Right atrium auricular region (tissue), 2 donors: ENCODE measurements around the gene FMO2. TPM values are rescaled to one million over a fixed set of nuclear protein-coding genes. Genes with fewer than 3 reads are reported as not detected.

Experiments used
- DNase-seq: peaks from one replicate; pipeline ENCODE4 v3.0.0-alpha.2; 2019; ENCODE audit warnings: low spot score
- H3K27ac ChIP-seq, 2 donors: fragments of 200-600 bp; sonication (generic); 1 replicate in 1 of 2; 2 replicates in 1 of 2; pipeline ENCODE4 v1.5.1; 2016 to 2019
- H3K27me3 ChIP-seq, 2 donors: fragments of 200-600 bp; sonication (generic); one replicate each; pipeline versions ENCODE4 v1.5.1 to v1.6.0; 2017 to 2019
- H3K36me3 ChIP-seq: fragments of 200-600 bp; sonication (generic); one replicate; pipeline ENCODE4 v1.5.1; 2016
- H3K4me1 ChIP-seq, 2 donors: fragments of 200-600 bp; sonication (generic); one replicate each; pipeline versions ENCODE4 v1.5.1 to v1.6.0; 2017 to 2019
- H3K4me3 ChIP-seq, 2 donors: fragments of 200-600 bp; sonication (generic); 1 replicate in 1 of 2; 2 replicates in 1 of 2; pipeline ENCODE4 v1.5.1; 2017 to 2019; ENCODE audit warnings: mild to moderate bottlenecking in 1 of 2, moderate library complexity in 1 of 2
- H3K9me3 ChIP-seq, 2 donors: fragments of 200-600 bp; sonication (generic); one replicate each; pipeline ENCODE4 v1.5.1; 2019
- CTCF ChIP-seq, 2 donors: fragments of 200-600 bp; sonication (generic); IDR thresholded peaks; one replicate each; pipeline ENCODE4 v1.5.1; 2019; ENCODE audit warnings: antibody characterized with exemption in 2 of 2
- total RNA-seq, 2 donors: library from RNA; depleted of rRNA; stranded (reverse); fragments of >200 nt; gene quantifications; one replicate each; pipeline ENCODE4 v1.1.0, GENCODE V29; 2016

Gene FMO2
- total RNA-seq, 2 donors from 2014 or later = 28.4 to 66.6 TPM

DNA sequence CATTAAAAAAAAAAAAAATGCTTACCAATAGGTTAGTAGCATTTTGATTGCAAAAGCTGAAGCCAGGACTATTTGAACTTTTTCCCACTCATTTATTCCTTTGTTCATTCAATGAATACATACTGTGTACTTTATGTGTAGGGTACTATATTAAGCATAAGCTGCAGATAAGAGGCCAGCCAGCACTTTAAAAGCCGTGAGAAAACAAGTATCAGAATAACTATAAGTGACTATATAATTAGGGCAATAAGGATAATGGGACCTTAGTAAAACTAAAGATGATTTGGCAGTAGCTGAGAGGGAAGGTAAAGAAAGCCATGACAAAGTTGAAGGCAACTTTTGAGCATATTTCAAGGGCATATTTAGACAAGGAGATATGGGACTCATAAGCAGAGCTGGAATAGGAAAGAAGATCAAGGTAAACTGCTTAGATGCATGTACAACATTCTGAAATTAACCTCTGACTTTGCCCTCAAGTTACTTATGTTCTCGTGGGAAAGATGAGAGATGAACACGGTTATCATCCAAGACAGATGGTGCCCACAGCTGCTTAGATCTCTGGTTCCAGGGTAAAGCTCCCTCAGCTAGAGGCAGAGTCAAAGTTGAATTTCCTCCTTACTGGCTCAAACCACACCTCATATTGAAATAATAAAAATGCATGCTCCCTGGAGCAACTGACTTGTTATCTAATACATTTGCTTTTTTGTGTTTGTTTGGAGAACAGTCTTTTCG is 44.0 kb upstream of the FMO2 start:
- Histone ChIP-seq H3K4me1 (peaks cover 0 to 60% of the 10 kb centered on the region in 2 donors), H3K4me3 (no peak overlapping the region), H3K9me3 (no peaks in the 10 kb centered on the region), H3K27me3 (no peaks in the 10 kb centered on the region), H3K27ac (peak overlapping the region; percentile 66 to 80), H3K36me3 (no peaks in the 10 kb centered on the region)
- TF ChIP-seq CTCF (IDR thresholded peaks at IDR 0.05) = no peak
- no peak for DNase-seq

DNA sequence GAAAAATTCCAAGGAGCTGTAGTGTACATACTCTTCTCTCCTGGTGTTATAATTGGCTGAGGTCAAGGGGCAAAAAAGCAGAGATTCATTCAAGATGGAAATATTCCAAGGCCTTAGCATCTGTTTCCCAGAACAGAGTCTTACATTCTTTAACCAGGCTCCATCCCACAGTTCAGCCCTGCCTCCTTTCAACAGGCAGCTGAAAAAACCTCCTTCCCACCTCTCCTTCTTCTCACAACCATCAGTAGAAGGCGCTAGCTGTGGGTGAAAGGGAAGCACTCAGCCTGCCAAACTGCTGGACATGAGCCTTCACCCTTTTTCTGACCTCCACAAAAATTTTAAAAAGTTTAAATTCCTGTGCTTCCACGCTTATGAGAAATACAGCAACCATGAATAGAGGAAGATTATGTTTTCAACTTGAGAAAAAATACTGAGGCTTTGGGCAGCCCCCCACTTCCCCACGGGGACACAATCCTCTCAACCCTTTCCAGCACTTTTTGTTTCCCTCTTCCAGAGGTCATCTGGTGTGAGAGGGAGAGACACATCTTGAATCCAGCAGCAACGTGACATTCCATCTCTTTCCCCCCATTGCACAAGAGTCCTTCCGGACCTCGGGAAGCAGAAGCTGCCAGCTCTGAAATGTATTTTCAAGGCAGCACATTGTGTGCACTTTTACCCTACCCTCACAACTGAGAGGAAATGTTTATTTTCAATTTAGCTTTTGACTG is 43.2 kb upstream of the FMO2 start:
- no peaks in the 10 kb centered on the region for H3K9me3 ChIP-seq
- H3K4me1 ChIP-seq = peaks cover 0 to 60% of the 10 kb centered on the region in 2 donors
- no peaks in the 10 kb centered on the region for H3K36me3 ChIP-seq
- H3K4me3 ChIP-seq = no peak overlapping the region
- peak overlapping the region; percentile 66 to 80 for H3K27ac ChIP-seq
- peak; percentile 75 for DNase-seq
- H3K27me3 ChIP-seq = no peaks in the 10 kb centered on the region
- peak in 1 of 2 donors; percentile 32 for TF ChIP-seq CTCF (IDR thresholded peaks at IDR 0.05)

DNA sequence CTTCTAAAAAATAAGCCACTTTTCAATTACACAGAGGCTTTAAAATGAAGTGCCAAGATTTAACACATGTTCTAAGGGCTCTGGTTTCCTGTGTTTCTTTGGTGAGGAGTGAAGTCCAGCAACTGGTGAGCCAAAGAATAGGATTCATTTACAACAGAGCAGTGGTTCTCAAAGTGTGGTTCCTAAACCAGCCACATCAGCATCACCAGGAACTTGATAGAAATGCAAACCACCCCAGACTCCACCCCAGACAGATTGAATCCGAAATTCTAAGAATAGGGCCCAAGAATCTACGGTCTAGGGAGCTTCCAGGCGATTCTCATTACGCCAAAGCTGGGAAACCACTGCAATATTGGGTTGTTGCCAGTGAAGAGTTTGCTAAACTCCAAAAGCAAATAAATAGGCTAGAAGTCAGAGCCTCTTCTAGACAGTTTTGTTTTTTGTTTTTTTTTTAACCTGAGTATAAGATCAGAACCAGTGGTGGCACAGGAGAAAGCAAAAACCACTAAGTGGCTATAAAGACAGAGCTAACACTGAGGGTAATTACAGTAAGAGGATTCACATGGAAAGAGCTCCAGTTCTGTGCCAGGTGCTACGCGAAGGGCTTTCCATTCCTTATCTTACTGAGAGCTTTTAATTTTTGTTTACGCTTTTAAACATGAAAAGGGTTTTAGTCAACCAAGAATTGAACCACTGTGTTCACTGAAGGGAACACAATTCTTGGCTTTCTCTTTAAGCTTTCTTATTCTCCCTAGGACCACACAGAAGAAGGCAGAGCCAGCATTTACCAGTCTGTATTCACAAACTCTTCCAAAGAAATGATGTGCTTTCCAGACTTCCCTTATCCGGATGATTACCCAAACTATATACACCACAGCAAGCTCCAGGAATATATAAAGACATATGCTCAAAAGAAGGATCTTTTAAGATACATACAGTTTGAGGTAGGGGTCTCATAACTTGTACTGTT is 42.4 kb upstream of the FMO2 start:
- H3K27ac ChIP-seq = peak overlapping the region; percentile 66 to 80
- H3K27me3 ChIP-seq = no peaks in the 10 kb centered on the region
- peak; percentile 66 for DNase-seq
- H3K4me1 ChIP-seq = peaks cover 0 to 60% of the 10 kb centered on the region in 2 donors
- H3K36me3 ChIP-seq = no peaks in the 10 kb centered on the region
- no peak for TF ChIP-seq CTCF (IDR thresholded peaks at IDR 0.05)
- no peaks in the 10 kb centered on the region for H3K9me3 ChIP-seq
- H3K4me3 ChIP-seq = peak overlapping the region in 1 of 2 donors; percentile 3

GRCh38 chr1:171150156-171150555 is 34.9 kb upstream of the FMO2 start:
- no peak for DNase-seq
- H3K36me3 ChIP-seq = no peaks in the 10 kb centered on the region
- no peaks in the 10 kb centered on the region for H3K27me3 ChIP-seq
- H3K9me3 ChIP-seq = no peaks in the 10 kb centered on the region
- no peak overlapping the region for H3K4me3 ChIP-seq
- TF ChIP-seq CTCF (IDR thresholded peaks at IDR 0.05) = no peak
- no peak overlapping the region for H3K27ac ChIP-seq
- no peaks in the 10 kb centered on the region for H3K4me1 ChIP-seq

- TF ChIP-seq CTCF (IDR thresholded peaks at IDR 0.05) = no peak
- Histone ChIP-seq H3K4me3 (no peak overlapping the region), H3K27ac (no peak overlapping the region), H3K4me1 (no peaks in the 10 kb centered on the region), H3K27me3 (no peaks in the 10 kb centered on the region), H3K9me3 (no peaks in the 10 kb centered on the region), H3K36me3 (no peaks in the 10 kb centered on the region)
- DNase-seq = no peak
Measured at GRCh38 chr1:171152549-171152948, 32.6 kb upstream of the FMO2 start.
